Globus pallidus (tissue), 1 donor: ENCODE results near the gene CD7.

Source experiments
- DNase-seq: peaks from one replicate; pipeline ENCODE4 v3.0.0-alpha.2; 2015; ENCODE audit warnings: low spot score

Gene CD7

GRCh38 chr17:82314727-82315605 lies 2.4 kb downstream of the CD7 start:
- DNase-seq, result no peak

DNA sequence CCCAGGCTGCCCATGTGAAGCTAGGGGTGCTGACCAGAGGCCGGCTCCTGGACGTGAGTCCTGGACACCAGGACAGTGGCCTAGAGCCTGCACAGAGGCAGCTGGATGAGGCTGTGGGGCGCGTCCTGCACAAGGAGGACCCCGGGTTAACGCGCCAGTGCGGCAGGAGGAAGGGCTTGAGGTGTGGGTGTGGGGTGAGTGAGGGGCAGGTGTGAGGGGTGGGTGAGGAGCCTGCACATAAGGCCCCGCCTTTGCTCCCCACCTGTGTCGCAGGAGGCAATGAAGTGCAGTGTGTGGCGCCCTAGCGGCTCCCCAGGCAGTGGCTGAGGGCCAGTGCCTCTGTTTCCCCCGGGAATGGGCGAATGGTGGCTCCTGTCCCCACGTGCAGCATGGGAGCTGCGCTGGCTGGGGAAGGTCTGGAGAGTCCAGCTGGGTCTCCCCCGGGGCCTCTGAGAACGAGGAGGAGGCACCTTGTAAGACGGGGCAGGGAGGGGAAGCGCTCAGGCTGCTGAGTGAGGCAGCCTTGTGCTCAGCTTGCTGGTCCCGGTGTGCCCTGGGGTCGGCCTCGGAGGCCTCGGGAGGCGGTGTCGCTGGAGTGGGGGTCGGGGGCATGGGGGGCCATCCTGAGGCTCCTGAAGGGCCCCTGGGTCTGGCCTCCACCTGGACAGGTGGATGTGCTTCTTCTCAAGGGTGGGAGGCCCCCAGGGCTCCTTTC lies 3.2 kb downstream of the CD7 start:
- DNase-seq, result no peak

GRCh38 chr17:82313195-82314011 lies 4.0 kb downstream of the CD7 start:
- DNase-seq, result no peak

GRCh38 chr17:82311971-82312370 lies 5.4 kb downstream of the CD7 start:
- no peak for DNase-seq

GRCh38 chr17:82310877-82311276 lies 6.5 kb downstream of the CD7 start:
- DNase-seq, result no peak

DNA sequence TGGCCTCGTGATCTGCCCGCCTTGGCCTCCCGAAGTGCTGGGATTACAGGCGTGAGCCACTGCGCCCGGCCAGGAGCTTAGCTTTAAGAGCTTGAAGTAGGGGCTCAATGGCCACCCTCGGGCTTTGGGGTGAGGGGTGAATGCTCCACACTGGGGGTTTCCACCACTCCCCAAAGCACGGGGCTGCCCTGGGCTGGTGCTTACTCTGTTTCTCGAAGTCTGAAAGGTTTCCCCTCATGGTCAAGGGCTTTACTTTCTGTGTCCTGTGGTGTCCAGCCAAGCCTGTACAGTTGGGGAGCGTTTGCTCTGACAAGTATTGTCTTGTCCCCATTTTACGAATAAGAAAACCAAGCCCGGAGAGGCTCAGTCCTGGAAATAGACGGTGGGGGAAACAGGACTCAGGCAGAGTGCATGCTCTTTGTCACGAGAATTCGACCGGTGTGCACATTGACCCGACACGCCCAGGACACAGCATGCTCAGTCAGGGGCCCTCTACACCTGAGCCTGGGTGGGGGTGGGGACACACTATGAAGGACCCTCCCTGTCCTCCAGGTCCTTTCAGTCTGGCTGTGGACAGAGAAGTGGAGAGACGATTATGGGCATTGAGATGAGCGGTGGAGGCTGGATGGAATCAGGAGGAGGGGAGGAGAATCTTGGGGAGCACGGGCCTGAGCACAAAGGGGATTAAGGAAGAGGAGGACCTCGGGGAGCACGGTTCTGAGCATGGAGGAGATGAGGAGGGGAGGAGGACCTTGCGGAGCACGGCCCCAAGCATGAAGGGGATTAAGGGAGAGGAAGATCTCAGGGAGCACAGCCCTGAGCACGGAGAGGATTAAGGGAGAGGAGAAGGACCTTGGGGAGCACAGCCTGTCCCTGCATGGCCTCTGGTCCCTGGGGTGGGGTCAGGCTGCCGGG lies 7.5 kb downstream of the CD7 start:
- no peak for DNase-seq

- no peak for DNase-seq
Observed at GRCh38 chr17:82305727-82306300, 11.6 kb downstream of the CD7 start.

- no peak for DNase-seq
Observed at GRCh38 chr17:82304826-82305726, 12.3 kb downstream of the CD7 start.

GRCh38 chr17:82303944-82304808 lies 13.2 kb downstream of the CD7 start:
- DNase-seq, result no peak

DNA sequence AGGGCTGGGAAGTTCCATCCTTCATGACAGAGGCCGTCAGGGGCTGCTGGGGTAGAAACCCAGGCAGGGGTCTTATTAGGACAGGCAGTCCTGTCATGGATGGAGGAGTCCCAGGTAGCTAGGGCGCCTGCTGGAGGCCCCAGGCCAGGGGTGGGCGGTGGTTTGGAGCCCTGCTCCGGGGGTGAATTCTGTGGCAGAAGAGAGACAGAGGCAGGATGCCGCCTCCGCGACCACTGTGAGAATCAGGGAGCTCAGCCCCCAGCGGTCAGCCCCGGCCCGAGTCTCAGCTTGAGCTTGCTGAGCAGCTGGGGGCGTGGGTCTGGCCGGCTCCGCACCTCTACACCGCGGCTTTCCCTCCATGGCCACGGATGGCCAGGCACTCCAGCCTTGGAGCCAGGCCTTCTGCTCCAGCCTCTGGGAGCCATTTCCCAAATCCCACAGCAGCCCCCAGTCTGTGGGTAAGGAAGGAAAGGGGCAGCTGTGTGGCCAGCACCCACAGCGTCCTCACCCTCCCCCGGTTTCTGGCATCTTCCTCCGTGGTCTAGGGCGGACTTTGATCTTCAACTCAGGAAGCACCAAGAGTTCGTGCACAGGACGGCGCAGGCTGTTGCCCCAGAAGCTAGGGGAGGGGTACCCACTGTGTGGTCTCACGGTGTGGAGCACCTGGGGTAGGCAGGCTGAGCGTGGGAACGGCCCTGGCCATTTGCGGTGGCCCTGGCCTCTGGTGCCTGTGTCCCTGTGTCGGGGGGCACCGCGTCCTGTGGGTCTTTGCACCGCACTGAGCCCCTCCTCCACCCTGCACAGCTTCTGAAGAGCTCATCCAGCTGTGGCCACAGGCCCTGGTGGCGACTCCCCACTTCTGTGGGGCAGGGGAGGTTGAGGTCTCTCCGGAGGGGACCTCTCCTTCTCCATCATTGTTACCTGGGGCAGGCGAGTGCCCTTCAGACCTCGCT lies 14.1 kb downstream of the CD7 start:
- no peak for DNase-seq

- no peak for DNase-seq
Observed at GRCh38 chr17:82302568-82302963, 14.8 kb downstream of the CD7 start.

GRCh38 chr17:82301916-82302567 lies 15.4 kb downstream of the CD7 start:
- DNase-seq, result no peak

DNA sequence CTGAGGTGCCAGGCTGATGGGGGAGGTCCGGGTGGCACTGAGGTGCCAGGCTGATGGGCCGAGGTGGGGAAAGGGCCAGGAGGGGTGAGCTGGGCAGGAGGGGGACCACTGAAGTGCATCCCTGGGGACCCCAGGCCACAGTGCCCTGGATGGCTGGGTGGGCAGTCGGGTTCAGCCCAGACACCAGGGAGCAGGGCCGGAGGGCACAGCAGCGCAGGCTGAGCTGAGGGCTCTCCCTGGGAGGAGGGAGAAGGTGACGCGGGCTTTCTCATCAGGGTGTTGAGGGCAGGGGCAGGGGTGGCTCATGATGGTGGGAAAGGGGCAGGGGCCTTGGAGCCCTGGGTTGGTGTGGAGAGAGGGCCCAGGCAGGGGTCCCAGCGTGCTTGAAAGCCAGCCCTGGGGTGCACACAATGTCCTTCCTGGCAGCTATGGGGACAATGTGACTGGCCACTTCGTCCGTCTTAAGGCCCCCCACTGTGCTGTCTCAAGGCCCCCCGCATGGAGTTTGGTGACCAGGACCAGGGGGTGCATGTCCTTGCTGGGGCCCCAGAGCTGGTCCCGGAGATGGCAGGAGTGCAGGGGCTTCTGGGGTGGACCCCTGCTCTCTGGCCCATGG lies 16.0 kb downstream of the CD7 start:
- DNase-seq, result no peak

- no peak for DNase-seq
Observed at GRCh38 chr17:82300707-82301270, 16.6 kb downstream of the CD7 start.

GRCh38 chr17:82300228-82300627 lies 17.2 kb downstream of the CD7 start:
- no peak for DNase-seq

DNA sequence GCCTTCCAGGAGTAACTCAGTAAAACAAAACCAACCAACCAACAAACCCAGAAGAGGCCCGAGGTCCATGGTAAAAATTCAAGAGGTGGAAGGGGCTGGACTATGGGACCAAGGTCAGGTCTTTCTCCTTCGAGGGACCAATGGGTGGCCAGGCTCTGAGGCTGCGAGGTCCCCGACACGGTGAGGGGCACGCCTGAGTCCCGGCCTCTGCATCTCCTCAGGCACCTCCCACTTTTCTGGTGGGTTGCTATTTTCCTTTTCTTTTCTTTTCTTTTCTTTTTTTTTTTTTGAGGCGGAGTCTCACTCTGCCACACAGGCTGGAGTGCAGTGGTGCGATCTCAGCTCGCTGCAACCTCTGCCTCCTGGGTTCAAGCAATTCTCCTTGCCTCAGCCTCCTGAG lies 18.0 kb downstream of the CD7 start:
- no peak for DNase-seq
